NOMO-1 treated with dmso at 0.1 percent for 144 hours (cell line): Measurements from ENCODE around the gene SUMF2.
"Not testable (repeated sequence)": the region's sequence is repeated elsewhere in the genome, so short reads cannot be mapped to it uniquely, and the experiment has no call there.

ENCODE experiments used
- DNase-seq: peaks from one replicate; lab custom pipeline; 2025; ENCODE audit not compliant: unreplicated experiment; lab: John Stamatoyannopoulos, UW

The SUMF2 gene

DNA sequence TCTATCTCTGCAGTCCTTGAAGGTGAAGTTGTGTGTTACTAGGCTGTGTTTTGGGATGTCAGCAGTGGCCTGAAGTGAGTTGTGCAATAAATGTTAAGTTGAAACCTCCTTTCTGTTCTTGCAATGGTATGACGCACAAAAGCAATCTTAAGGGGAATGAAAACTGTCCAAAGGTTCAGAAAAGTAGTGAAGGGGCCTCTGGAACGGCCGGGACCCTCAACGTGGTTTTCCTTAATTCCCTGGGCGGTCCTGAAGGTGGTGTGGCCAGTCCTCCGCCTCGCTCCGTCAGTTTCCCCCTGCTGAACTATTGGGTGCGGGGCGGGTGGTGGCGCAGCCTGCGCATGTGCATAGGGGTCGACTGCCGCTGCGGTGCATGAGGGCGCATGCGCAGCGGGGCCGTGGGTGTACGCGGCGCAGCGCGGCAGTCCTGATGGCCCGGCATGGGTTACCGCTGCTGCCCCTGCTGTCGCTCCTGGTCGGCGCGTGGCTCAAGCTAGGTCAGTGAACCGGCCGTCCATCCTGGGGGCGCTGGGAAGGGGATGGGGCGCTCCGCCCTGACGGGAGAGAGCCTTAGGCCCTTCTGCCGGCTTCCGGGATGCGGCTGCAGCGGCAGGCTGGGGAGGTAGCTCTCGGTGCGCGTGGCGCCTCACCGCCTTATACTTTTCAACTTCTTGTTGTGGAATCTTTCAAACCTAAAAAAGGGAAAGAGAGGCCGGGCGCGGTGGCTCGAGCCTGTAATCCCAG lies at the start of gene SUMF2:
Gene SUMF2, plus strand, starts transcription at position 405 of the 744 bp plus-strand sequence. Its CDS starts 26 bp downstream, at position 431.
- peak; percentile 72 for DNase-seq

- DNase-seq: not testable (repeated sequence)
Measured at GRCh38 chr7:56017015-56017414, 47.1 kb upstream of the SUMF2 start.

GRCh38 chr7:56019501-56019900 lies 44.6 kb upstream of the SUMF2 start:
- no peak for DNase-seq

GRCh38 chr7:56023500-56023899 lies 40.6 kb upstream of the SUMF2 start:
- DNase-seq: no peak

GRCh38 chr7:56026538-56026937 lies 37.5 kb upstream of the SUMF2 start:
- DNase-seq: no peak

GRCh38 chr7:56028942-56029630 lies 35.0 kb upstream of the SUMF2 start:
- DNase-seq: no peak

DNA sequence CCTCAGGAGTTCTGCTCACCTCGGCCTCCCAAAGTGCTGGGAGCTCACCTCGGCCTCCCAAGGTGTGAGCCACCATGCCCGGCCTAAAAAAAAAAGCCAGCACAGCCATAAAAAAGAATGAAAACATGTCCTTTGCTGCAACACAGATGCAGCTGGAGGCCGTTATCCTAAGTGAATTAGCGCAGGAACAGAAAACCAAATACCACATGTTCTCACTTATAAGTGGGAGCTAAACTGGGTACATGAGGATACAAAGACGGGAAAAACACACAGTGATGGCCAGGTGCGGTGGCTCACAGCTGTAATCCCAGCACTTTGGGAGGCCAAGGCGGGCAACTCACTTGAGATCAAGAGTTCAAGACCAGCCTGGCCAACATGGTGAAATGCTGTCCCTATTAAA lies 33.7 kb upstream of the SUMF2 start:
- DNase-seq: no peak

- not testable (repeated sequence) for DNase-seq
Measured at GRCh38 chr7:56031556-56031955, 32.5 kb upstream of the SUMF2 start.

- DNase-seq: not testable (repeated sequence)
Measured at GRCh38 chr7:56032578-56032977, 31.5 kb upstream of the SUMF2 start.

DNA sequence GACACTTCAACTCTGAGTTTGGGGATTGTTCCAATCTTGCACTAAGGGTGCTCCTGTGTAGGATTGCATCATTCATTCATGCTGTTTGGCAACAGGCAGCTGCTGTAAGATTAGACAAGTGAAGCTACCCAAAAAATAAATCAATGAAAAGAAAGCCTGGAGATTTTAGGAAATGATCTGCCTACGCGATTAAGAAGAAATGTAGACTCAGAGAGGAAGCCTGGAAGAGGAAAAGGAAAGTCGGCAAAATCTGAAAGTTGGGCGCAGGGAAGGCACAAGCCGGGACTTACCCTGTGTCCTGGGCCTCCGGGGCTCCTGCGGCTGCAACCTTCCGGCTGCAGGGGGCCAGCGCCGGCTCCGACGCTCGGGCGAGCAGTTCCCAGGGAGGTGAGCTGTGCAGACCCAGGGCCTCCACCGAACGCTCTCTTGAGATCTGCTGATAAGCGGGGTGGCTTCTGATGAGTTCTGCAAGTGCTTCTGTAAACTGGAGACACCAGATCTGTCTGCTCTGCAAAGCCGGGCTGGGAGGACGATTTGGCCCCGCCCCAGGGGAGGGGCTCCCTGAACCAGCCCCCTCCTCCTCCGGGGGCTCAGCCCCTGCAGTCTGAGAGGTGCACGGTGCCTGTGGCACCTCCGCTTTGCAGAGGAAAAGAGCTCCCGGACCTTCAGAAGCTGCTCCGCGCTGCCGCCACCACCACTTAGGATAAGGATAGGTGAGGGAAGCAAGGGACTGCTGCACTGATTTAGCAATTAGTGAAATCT lies 30.2 kb upstream of the SUMF2 start:
- peak; percentile 68 for DNase-seq

GRCh38 chr7:56040730-56041129 lies 23.4 kb upstream of the SUMF2 start:
- DNase-seq: no peak

DNA sequence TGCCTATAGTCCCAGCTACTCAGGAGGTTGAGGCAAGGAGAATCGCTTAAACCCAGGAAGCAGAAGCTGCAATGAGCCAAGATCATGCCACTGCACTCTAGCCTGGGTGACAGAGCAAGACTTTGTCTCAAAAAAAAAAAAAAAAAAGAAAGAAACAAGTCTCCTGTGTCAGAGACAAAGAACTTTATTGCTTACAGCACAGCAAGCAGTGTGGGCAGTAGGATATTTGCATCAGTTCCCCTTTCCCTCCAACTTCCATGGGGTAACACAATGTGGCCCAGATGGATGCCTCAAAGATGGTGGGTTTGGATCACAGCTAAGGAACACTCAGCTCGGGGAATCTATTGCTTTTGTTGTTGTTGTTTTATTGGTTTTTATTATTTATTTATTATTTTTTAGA lies 18.3 kb upstream of the SUMF2 start:
- not testable (repeated sequence) for DNase-seq

- DNase-seq: no peak
Measured at GRCh38 chr7:56046721-56047445, 17.2 kb upstream of the SUMF2 start.

DNA sequence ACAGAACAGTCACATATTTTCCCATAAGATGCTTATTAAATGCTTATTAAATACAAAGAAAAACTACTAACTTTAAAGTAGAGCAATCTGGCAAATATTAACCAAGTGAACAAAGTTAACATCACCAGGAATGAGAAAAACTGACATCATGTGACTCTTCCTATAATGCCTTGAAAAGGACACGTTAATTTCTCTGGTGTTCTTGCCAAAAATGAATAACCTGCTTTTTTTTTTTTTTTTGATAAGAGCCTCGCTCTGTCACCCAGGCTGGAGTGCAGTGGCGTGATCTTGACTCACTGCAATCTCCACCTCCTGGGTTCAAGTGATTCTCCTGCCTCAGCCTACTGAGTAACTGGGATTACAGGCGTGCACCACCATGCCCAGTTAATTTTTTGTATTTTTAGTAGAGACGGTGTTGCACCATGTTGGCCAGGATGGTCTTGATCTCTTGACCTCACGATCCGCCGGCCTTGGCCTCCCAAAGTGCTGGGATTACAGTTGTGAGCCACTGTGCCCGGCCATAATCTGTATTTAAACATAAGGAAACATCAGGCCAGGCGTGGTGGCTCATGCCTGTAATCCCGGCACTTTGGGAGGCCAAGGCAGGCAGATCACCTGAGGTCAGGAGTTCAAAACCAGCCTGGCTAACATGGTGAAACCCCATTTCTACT lies 16.5 kb upstream of the SUMF2 start:
- not testable (repeated sequence) for DNase-seq

GRCh38 chr7:56048245-56048644 lies 15.8 kb upstream of the SUMF2 start:
- DNase-seq: no peak

- not testable (repeated sequence) for DNase-seq
Measured at GRCh38 chr7:56048763-56049162, 15.3 kb upstream of the SUMF2 start.

DNA sequence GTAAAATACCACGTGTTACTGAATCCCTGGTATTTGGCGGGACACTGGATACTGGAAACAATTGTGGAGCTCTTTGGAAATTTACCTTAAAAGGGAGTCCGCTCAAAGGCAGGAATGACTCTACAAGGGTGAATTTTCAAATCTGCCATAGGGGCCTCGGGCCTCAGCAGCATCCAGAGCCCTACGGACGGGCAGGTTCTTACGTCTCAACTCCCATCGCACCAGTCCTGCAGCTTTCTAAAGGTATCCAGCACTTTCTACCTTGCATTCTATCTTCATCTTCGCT lies 13.1 kb upstream of the SUMF2 start:
- DNase-seq: no peak

DNA sequence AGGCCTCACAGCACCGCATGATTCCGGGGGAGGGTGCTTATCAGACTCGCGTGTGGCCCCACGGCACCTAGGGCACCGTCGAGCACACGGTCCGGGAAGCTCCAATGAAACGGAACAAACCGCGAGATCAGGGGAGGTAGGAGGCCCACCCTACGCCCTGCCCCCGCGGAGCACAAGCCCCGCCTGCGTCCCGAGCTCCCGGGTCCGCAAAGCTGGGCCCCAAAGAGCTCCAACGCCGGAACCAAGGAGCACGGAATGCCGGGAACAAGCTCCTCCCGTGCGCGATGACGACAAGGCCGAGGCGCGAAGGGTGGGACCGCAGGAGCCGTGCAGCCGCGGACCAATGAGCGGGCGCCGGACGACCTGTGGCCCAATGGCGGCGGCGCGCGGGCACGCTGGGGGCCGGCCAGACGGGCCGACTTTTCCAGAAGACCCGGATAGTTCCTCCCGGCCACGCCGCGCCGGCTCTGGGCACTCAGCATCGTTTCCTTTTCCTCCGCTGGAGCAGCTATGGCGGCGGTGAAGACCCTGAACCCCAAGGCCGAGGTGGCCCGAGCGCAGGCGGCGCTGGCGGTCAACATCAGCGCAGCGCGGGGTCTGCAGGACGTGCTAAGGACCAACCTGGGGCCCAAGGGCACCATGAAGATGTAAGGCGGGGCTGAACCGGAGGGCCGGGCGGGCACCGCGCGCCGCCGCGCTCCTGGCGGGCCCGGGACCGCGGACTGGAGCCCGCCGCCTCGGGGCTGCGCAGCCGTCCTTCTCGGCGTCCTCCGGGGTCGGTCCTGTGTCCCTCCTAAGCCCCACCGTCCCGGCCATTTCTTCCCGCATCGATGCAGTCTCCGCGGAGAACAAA lies 12.5 kb upstream of the SUMF2 start, which contains the start of the genes CCT6A and PSPH:
Gene CCT6A, plus strand, starts transcription at position 427 of the 853 bp plus-strand sequence. Its CDS starts 84 bp downstream, at position 511.
Gene PSPH, minus strand, starts transcription at position 106 of the 853 bp plus-strand sequence. CDS start 30,232 bp downstream, outside the sequence.
- DNase-seq: peak; percentile 88

GRCh38 chr7:56053379-56053778 lies 10.7 kb upstream of the SUMF2 start:
- DNase-seq: no peak

DNA sequence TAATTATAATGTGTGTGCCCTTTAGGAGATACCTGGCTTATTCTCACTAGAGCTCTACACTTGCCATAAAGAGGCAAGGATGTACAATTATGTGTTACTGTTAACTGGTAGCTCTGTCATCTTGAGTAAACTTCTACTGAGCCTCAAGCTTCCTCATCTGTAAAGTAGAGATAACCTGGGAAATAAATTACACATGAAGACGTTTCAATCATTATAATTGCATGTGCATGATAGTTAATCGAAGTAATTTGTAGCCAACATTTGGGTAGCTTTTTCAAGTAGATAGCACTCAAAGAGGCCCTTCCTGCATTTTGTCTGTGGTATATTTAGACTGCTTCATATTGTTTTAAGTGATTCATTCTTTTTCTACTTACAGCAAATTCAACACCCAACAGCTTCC lies 10.1 kb upstream of the SUMF2 start:
- no peak for DNase-seq
